Activated CD4-positive, alpha-beta T cell treated with anti-CD3 and anti-CD28 coated beads, Interleukin-2, Interleukin-4, amounts not matched to agents 100 ng/mL and 50 ng/mL, durations not matched to agents 16 hours and 8 hours (primary cell): ENCODE results near the gene RNF5.
A peak's percentile ranks its signal among the peaks of the same experiment; 100 is the strongest.
"Not testable (repeated sequence)": the region's sequence is repeated elsewhere in the genome, so short reads cannot be mapped to it uniquely, and the experiment has no call there.

Experiments
- DNase-seq: peaks from one replicate; pipeline ENCODE4 v3.0.0-alpha.2; 2020; ENCODE audit warnings: low spot score

The RNF5 gene

DNA sequence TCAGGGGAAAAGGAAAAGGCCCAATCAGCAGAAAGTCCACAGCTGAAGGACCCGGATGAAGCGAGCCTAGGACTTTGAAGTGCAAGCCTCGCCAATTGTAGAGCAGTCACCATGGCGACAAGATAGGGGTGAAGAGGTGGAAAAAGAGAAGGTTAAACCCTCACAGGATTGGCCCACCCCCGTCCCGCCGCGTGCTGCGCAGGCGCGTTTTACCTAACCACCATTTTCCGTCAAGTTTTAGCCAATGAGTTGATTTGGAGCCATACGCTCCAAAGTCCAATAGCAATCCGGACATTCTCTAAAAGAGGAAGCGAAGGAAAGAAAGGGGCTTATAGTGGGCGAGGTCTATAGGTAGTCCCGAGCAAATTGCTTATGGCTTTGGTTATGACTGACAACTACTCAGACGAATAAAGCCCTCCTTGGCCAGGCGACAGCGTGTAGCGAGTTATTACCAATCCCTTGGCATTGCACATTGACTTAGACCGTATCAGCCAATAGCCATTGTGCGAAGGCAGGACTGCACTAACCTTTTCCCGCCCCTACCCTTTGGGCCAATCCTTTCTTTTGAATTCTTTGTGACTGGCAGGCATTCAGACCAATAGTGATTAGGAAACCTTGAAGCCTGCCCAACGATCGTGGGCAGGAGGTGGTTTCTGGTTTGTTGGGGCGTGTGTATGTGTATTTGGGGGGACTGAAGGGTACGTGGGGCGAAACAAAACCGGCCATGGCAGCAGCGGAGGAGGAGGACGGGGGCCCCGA lies at the start of gene RNF5:
Gene RNF5, plus strand, starts transcription at position 618 of the 759 bp plus-strand sequence. Its CDS starts 107 bp downstream, at position 725.
- DNase-seq, result peak; percentile 99

DNA sequence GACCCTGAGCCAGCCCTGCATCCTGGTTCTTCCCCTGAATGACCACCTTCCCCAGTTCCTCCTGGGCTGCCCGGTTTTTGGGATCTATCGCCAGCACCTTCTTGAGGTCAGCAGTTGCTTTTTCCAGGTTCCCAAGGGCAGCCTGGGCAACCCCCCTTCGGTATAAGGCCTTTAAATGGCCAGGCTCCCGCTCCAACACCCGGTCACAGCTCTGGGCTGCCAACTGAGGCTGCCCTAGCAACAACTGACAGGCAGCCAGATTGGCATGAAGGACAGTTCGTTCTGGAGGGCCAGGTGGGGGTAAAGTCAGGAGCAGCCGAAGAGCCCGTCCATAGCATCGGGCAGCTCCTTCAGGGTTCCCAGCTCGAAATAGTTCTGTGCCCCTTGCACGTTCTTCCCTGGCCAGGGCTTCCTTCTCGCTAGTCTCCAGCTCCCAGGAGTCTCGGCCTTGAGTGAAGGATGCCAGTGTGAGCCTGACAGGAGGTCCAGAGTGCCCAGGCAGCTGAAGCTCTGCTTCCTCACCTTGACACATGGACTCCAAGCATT lies 49.4 kb upstream of the RNF5 start:
- no peak for DNase-seq

DNA sequence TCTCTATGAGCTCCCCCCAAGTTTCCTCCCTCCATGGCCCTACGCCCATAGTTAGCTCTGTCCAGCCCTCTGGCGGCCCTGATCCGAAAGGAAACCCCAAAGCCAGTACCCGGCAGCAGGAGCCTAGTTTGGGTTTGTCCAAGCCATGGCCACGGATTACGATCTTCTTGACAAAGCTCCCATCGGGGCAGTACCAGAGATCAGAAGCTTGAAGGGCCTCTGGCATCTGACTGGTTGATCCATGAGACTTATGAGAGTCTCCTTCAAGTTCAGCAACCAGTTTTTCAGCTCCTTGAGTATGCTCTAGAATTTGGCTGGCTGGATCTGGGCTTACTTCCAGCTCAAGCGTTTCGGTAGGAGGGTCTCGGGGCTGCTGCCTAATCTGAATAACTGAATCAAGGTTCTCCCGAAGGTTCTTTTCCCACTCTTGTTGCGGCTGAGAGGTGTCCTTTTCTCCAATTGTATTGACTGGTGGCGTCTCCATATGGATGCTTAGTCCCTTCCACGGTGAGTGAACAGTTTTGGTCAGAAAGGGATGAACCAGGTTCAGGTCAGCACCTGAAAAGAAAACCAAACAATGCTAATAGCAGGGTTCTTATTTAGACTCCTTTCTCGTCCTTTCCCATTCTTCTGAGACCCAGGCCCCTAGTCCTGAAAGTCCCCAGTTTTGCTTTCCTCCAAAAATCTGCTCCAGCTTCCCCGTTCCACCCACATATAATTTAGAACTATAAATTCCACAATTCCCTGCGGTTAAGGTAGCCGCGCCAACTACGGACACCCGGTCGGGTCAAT lies 48.7 kb upstream of the RNF5 start:
- no peak for DNase-seq

GRCh38 chr6:32131439-32131948 lies 46.7 kb upstream of the RNF5 start:
- DNase-seq, result no peak

GRCh38 chr6:32132110-32132509 lies 46.1 kb upstream of the RNF5 start:
- DNase-seq, result no peak

- DNase-seq, result no peak
These were observed 44.4 kb upstream of the RNF5 start for GRCh38 chr6:32133786-32134185.

GRCh38 chr6:32137454-32137853 lies 40.8 kb upstream of the RNF5 start:
- DNase-seq, result no peak

GRCh38 chr6:32139590-32139989 lies 38.6 kb upstream of the RNF5 start:
- DNase-seq, result no peak

GRCh38 chr6:32140420-32141046 lies 37.7 kb upstream of the RNF5 start:
- DNase-seq, result no peak

DNA sequence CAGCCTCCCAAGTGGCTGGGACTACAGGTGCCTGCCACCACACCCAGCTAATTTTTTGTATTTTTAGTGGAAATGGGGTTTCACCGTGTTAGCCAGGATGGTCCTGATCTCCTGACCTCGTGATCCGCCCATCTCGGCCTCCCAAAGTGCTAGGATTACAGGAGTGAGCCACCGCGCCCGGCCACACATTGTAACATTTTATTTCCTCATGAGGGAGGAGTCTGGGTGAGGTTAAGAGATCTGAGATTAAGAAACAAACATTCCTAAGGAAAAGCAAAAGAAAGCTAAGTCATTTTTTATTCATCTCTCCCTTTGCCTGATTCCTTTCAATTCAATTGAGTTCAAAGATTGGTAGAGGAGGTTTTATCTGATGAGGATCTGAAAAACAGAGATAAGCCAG lies 34.0 kb upstream of the RNF5 start:
- not testable (repeated sequence) for DNase-seq

DNA sequence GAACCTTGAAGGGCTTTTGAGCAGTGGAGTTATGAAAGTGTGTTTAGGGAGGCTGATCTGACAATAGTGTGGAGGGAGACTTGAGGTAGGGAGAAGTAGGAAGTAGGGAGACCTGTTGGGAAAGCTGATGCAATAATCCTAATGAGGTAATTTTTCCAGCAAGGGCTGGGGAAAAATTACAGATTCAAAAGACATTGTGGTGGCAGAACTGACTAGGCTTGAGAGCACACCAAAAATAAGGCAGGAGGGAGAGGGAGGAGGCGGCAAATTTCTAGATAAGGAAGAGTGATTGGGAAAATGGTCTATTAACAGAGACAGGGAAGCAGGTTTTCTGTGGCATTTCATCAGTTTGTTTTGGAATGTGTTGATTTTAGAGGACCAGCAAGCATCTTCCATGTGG lies 31.9 kb upstream of the RNF5 start:
- no peak for DNase-seq

GRCh38 chr6:32146687-32147086 lies 31.5 kb upstream of the RNF5 start:
- no peak for DNase-seq

DNA sequence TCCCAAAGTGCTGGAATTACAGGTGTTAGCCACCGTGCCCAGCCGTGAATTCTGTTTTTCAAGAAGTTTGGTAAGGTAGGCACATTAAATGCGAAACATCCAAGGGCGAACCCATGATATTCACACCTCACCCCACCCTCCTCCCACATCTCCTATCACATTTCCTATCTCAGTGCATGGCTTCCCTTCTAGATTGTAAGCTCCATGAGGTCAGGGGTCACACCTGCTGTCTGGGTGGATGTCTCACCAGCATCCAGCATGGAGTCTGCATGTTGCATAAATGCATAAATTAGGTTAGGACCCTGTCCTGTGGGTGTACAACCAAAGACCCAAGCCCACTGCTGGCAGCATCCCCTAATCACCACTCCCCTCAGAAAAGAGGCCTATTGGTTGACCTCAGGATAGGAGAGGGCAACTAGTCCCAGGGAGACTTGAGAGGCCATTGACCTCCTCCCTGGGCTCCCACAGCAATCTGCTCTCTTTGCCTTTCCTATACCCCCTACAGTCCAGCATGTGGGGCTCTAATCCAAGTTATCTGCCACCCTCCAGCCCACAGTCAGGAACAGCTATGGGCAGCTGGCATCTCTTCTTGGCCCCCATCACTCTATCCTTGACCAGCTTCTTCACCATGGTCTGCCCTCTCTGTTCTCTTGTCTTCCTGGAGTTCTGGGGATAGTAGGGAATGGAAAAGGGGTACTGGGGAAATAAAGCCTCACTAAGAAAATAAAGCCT lies 30.6 kb upstream of the RNF5 start:
- DNase-seq, result no peak

DNA sequence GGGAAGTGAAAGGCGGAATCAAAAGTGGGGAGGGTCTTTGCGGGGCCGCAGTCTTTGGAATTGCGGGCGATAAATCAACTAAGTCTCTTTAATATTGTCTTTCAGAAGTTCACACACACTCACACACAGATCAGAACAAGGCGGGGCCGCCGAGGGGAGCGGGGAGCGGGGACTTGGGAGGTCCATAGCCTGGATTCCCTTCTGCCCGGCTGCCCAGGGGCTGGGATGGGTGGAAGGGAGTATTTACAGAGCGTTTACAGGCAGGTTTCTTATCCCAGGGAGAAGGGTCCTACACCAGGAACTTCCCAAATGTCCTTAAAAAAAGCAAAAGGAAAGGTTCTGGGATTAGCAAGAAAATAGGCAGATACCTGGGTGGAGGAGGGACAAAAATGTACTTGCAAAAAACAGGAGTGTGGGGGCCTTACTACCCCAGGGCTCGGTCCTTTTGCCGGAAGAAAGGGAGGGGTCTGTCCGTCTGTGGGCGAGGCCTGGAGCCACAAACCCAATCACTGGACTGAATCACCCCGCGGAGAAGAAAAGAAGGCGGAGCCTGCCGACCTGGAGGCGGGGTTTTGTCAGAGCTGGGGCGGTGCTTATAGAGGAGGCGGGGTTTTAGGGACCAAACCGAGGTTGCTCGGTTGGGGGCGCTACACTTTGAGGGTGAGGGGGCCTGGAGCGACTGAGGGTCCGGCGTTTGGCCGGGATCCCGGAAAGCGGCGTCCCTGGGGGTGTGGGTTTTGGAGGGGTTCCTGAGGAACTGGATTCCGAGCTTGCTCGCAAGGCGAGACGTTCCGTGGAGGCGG lies 29.7 kb upstream of the RNF5 start:
- peak; percentile 41 for DNase-seq

GRCh38 chr6:32149092-32149755 lies 29.0 kb upstream of the RNF5 start:
- DNase-seq, result no peak

- DNase-seq, result no peak
These were observed 28.0 kb upstream of the RNF5 start for GRCh38 chr6:32149932-32150870.

GRCh38 chr6:32151181-32151862 lies 26.9 kb upstream of the RNF5 start:
- no peak for DNase-seq
